ENCODE measurements around the gene KCNQ1.

Gene KCNQ1

GRCh38 chr11:2699531-2700414 is 255.0 kb downstream of the KCNQ1 start, which contains the start of gene KCNQ1OT1:
KCNQ1OT1 (minus strand) TSS chr11:2699994.
- FAIRE-seq (peak; percentile 87), DNase-seq (ENCODE audit: insufficient read length) (peak; percentile 94)
- TF ChIP-seq POLR2AphosphoS5 (IDR thresholded peaks at IDR 0.05; ENCODE audit: low read depth, low read length) (peak; percentile 98), POLR2A (IDR thresholded peaks at IDR 0.05; ENCODE audit: low read depth, low read length) (peak; percentile 99), TAF1 (IDR thresholded peaks at IDR 0.05; ENCODE audit: borderline replicate concordance, low read depth, low read length) (peak; percentile 96)

DNA sequence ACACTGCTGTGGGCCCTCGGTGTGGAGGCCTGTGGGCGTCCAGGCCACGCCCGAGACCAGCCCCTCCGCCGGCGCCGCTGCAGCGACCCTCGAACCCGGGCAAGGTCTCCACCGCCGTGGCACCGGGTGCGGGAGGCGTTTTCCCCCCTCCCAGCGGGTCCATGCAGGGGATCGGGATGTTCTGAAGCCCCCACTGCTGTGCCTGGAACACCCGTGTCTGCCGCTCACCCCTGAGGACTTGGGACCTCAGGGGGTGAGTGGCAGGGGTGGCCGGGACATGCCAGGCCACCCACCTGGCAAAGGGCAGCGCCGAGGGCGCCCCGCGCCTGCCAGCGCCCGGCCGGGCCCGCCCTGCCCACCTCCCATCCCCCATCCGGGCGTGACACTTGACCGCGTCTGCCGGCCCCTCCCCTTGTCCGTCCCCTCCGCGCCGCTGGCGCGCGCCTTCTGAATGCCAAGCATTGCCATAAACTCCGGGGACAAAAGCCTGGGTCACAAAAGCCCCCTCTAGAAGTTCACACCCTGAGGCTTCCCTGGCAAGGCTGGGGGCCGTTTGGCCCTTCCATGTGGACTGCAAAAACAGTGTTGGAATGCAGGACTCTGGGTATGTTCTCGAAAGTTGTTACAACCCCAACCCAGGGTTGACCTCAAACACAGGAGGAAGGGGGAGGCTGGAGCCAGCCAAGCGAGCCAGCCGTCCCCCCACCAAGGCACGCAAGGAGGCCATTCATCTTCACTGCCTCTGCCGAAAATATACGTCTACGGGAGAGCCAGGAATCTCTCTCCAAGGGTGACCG is 255.8 kb downstream of the KCNQ1 start:
- FAIRE-seq (peak; percentile 68), DNase-seq (ENCODE audit: insufficient read length) (no peak)
- TF ChIP-seq POLR2AphosphoS5 (IDR thresholded peaks at IDR 0.05; ENCODE audit: low read depth, low read length) (no peak), POLR2A (IDR thresholded peaks at IDR 0.05; ENCODE audit: low read depth, low read length) (no peak), TAF1 (IDR thresholded peaks at IDR 0.05; ENCODE audit: borderline replicate concordance, low read depth, low read length) (no peak)

DNA sequence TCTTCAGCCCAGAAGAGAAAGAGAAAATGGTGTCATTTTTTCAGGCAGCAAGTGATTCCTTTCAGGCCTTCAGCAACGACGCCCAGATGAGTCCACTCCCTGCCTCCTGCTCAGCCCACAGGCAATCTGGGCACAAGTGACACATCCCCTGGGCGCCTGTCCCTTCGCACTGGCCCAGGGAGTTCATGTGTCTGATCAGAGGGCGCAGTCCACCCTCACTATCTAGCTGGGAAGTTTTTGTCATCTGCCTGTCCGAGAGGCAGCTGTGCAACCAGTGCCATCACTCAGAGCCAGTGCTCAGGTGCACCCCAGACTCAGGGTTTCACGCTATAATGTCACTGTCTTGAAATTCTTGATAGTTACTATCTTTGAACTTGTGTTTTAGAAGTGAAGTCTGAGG is 256.4 kb downstream of the KCNQ1 start:
- no peak for TF ChIP-seq POLR2A (IDR thresholded peaks at IDR 0.05; ENCODE audit: low read depth, low read length)
- TF ChIP-seq POLR2AphosphoS5 (IDR thresholded peaks at IDR 0.05; ENCODE audit: low read depth, low read length), result no peak
- no peak for TF ChIP-seq TAF1 (IDR thresholded peaks at IDR 0.05; ENCODE audit: borderline replicate concordance, low read depth, low read length)
- FAIRE-seq, result no peak
- DNase-seq (ENCODE audit: insufficient read length), result no peak

DNA sequence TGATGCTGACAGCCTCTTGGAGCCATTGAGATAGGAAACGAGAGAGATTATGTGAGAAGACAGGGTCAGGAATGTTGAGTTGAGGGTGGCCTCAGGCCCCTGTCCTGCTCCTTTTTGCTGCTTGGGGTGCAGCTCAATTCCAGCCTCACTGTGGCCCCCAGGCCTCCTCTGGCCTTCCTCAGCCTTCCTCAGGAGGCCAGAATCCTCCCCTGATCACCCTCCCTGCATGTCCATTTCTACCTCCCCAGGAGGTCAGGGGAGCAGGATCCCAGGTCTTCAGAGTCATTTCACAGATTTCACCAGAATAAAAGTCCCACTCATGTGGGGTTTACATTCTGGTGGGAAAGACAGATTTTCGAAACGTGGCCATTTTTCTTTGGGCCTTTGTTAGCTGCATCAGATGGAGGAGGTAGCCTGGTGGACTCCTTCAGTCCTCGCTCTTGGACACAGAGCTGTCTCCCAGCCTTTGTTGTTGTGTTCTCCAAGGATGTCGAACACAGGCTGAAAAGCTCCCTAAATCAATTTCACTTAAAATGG is 257.2 kb downstream of the KCNQ1 start:
- DNase-seq (ENCODE audit: insufficient read length) (no peak), FAIRE-seq (no peak)
- no peak for TF ChIP-seq POLR2A (IDR thresholded peaks at IDR 0.05; ENCODE audit: low read depth, low read length)
- TF ChIP-seq POLR2AphosphoS5 (IDR thresholded peaks at IDR 0.05; ENCODE audit: low read depth, low read length), result no peak
- no peak for TF ChIP-seq TAF1 (IDR thresholded peaks at IDR 0.05; ENCODE audit: borderline replicate concordance, low read depth, low read length)

DNA sequence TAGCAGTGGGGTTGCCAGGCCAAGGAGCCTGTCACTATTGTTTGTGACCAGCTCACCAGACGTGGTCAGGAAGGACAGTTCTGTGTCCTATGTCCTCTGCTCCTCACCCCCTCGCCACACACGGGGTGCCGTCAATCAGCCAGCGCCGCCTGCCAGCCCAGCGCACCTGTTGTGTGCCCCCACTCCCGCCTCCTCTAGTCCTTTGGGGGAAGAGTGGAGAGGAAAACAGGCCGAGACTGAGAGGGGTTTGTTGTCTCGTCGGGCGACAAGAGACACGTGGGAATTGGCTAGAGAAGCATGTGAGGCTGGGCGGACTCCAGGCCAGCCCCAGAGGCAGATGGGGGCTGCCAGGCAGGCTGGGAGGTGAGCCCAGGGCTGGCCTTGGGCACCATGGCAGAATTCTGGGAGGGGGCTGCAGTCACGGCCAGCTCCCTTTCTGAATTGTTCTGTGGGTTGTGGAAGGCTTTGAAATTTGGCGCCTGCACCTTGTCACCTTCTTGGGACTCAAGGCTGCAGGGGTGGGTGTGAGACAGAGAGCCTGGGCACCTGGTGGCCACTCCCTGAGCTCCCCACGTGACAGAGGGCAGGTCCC is 258.1 kb downstream of the KCNQ1 start:
- TF ChIP-seq TAF1 (IDR thresholded peaks at IDR 0.05; ENCODE audit: borderline replicate concordance, low read depth, low read length) (no peak), POLR2A (IDR thresholded peaks at IDR 0.05; ENCODE audit: low read depth, low read length) (no peak)
- DNase-seq (ENCODE audit: insufficient read length), result no peak
- no peak for FAIRE-seq

- FAIRE-seq (no peak), DNase-seq (ENCODE audit: insufficient read length) (no peak)
- TF ChIP-seq POLR2AphosphoS5 (IDR thresholded peaks at IDR 0.05; ENCODE audit: low read depth, low read length) (no peak), TAF1 (IDR thresholded peaks at IDR 0.05; ENCODE audit: borderline replicate concordance, low read depth, low read length) (no peak), POLR2A (IDR thresholded peaks at IDR 0.05; ENCODE audit: low read depth, low read length) (no peak)
Observed at GRCh38 chr11:2703363-2704141, 258.7 kb downstream of the KCNQ1 start.

- no peak for TF ChIP-seq POLR2AphosphoS5 (IDR thresholded peaks at IDR 0.05; ENCODE audit: low read depth, low read length)
- TF ChIP-seq TAF1 (IDR thresholded peaks at IDR 0.05; ENCODE audit: borderline replicate concordance, low read depth, low read length), result no peak
- TF ChIP-seq POLR2A (IDR thresholded peaks at IDR 0.05; ENCODE audit: low read depth, low read length), result no peak
- FAIRE-seq, result no peak
Observed at GRCh38 chr11:2704356-2704755, 259.5 kb downstream of the KCNQ1 start.

DNA sequence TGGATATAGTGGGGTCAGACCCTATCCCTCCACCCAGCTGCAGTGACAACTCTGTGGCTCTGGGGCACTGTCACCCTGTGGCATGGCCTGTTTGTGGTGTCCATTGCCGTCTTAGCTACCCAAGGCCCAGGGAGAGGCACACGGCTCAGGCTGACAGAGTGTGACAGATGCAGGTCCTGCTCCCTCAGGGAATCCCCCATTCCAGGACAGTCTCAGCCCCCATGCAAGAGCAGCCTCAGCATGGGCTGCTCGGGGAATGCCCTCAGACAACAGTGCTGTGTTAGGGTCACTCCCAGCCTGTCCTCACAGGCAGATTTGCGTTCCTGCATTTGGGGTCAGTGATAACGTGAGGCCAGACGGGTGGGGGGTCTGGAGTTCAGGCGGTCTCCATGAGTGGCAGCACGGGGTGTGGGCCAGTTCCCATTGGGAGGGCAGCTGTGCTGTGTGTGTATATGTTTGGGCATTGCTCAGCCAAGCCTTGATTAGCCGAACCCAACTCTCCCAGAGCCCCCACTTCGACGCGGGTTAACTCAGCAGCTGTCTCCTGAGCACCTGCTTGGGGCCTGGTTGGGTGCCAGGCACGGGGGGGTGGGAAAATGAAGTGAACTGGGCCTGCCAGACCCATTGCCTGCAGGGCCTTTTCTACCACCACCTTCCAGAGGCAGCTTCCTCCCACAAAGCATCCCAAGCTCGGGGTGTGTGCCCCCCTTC is 260.2 kb downstream of the KCNQ1 start:
- DNase-seq (ENCODE audit: insufficient read length), result no peak
- no peak for FAIRE-seq
- TF ChIP-seq TAF1 (IDR thresholded peaks at IDR 0.05; ENCODE audit: borderline replicate concordance, low read depth, low read length), result no peak
- no peak for TF ChIP-seq POLR2A (IDR thresholded peaks at IDR 0.05; ENCODE audit: low read depth, low read length)
- TF ChIP-seq POLR2AphosphoS5 (IDR thresholded peaks at IDR 0.05; ENCODE audit: low read depth, low read length), result no peak

More at GRCh38 chr11:2704356-2704755, 259.5 kb downstream of the KCNQ1 start:
- no peak for DNase-seq (ENCODE audit: insufficient read length)

- TF ChIP-seq POLR2AphosphoS5 (IDR thresholded peaks at IDR 0.05; ENCODE audit: low read depth, low read length) (no peak), POLR2A (IDR thresholded peaks at IDR 0.05; ENCODE audit: low read depth, low read length) (no peak), TAF1 (IDR thresholded peaks at IDR 0.05; ENCODE audit: borderline replicate concordance, low read depth, low read length) (no peak)
- no peak for DNase-seq (ENCODE audit: insufficient read length)
- FAIRE-seq, result no peak
Observed at GRCh38 chr11:2706321-2706720, 261.5 kb downstream of the KCNQ1 start.

GRCh38 chr11:2707736-2708135 is 262.9 kb downstream of the KCNQ1 start:
- no peak for DNase-seq (ENCODE audit: insufficient read length)
- no peak for FAIRE-seq
- no peak for TF ChIP-seq POLR2A (IDR thresholded peaks at IDR 0.05; ENCODE audit: low read depth, low read length)
- no peak for TF ChIP-seq POLR2AphosphoS5 (IDR thresholded peaks at IDR 0.05; ENCODE audit: low read depth, low read length)
- TF ChIP-seq TAF1 (IDR thresholded peaks at IDR 0.05; ENCODE audit: borderline replicate concordance, low read depth, low read length), result no peak

All from GM12892 (cell line).